ENCODE measurements around the gene NOD1. TPM values are rescaled to one million over a fixed set of nuclear protein-coding genes. Genes with fewer than 3 reads are reported as not detected.
"Not testable (repeated sequence)": the region's sequence is repeated elsewhere in the genome, so short reads cannot be mapped to it uniquely, and the experiment has no call there.

The NOD1 gene
- total RNA-seq, 2 experiments from 2014 or later, result 26.8 to 28.2 TPM

- DNase-seq (no peak), ATAC-seq (ENCODE audit: low read depth) (no peak)
- no peak overlapping the region for H3K27ac Mint-ChIP-seq
- H3K36me3 Mint-ChIP-seq, result peaks cover 2% of the 10 kb centered on the region
- H3K27me3 Mint-ChIP-seq, result no peaks in the 10 kb centered on the region
- H3K9me3 Mint-ChIP-seq, result peaks cover 3% of the 10 kb centered on the region
- no peak overlapping the region for H3K4me3 Mint-ChIP-seq
- H3K4me1 Mint-ChIP-seq, result no peaks in the 10 kb centered on the region
- POLR2A ChIA-PET, result no interaction called here
Measured at GRCh38 chr7:30511973-30512662, 33.5 kb upstream of the NOD1 start.

- Mint-ChIP-seq H3K4me3 (no peak overlapping the region), H3K4me1 (no peaks in the 10 kb centered on the region), H3K9me3 (peaks cover 5% of the 10 kb centered on the region), H3K27me3 (no peaks in the 10 kb centered on the region), H3K27ac (no peak overlapping the region), H3K36me3 (peaks cover 2% of the 10 kb centered on the region)
- DNase-seq, result no peak
- ATAC-seq (ENCODE audit: low read depth), result no peak
- POLR2A ChIA-PET, result no interaction called here
Measured at GRCh38 chr7:30511494-30511893, 32.9 kb upstream of the NOD1 start.

- peaks cover 5% of the 10 kb centered on the region for H3K9me3 Mint-ChIP-seq
- H3K27me3 Mint-ChIP-seq, result no peaks in the 10 kb centered on the region
- H3K27ac Mint-ChIP-seq, result no peak overlapping the region
- POLR2A ChIA-PET, result no interaction called here
- DNase-seq (no peak), ATAC-seq (ENCODE audit: low read depth) (peak; percentile 70)
- peaks cover 2% of the 10 kb centered on the region for H3K36me3 Mint-ChIP-seq
- H3K4me3 Mint-ChIP-seq, result no peak overlapping the region
- H3K4me1 Mint-ChIP-seq, result peaks cover 6% of the 10 kb centered on the region
Measured at GRCh38 chr7:30510124-30511075, 31.8 kb upstream of the NOD1 start.

- POLR2A ChIA-PET; H3K27me3 Mint-ChIP-seq; H3K9me3 Mint-ChIP-seq; DNase-seq; H3K4me1 Mint-ChIP-seq; H3K4me3 Mint-ChIP-seq; H3K36me3 Mint-ChIP-seq; H3K27ac Mint-ChIP-seq; ATAC-seq (ENCODE audit: low read depth): not testable (repeated sequence)
Measured at GRCh38 chr7:30509171-30509857, 30.7 kb upstream of the NOD1 start.

GRCh38 chr7:30507346-30507900 lies 28.8 kb upstream of the NOD1 start:
- H3K4me1 Mint-ChIP-seq, result peaks cover 25% of the 10 kb centered on the region
- H3K9me3 Mint-ChIP-seq; H3K36me3 Mint-ChIP-seq; DNase-seq; ATAC-seq (ENCODE audit: low read depth); H3K27me3 Mint-ChIP-seq; POLR2A ChIA-PET; H3K4me3 Mint-ChIP-seq; H3K27ac Mint-ChIP-seq: not testable (repeated sequence)

- peaks cover 5% of the 10 kb centered on the region for H3K9me3 Mint-ChIP-seq
- H3K27me3 Mint-ChIP-seq, result no peaks in the 10 kb centered on the region
- peak overlapping the region; percentile 92 for H3K4me3 Mint-ChIP-seq
- ATAC-seq (ENCODE audit: low read depth), result no peak
- H3K36me3 Mint-ChIP-seq, result peaks cover 18% of the 10 kb centered on the region
- no peak for DNase-seq
- H3K4me1 Mint-ChIP-seq, result peaks cover 38% of the 10 kb centered on the region
- POLR2A ChIA-PET, result interaction anchor here (1.2 kb wide), 1 partner anchor 27 kb away, joined by 7 read pairs; the partner anchor contains the start of gene NOD1
- peak overlapping the region; percentile 94 for H3K27ac Mint-ChIP-seq
Measured at GRCh38 chr7:30505174-30505697, 26.7 kb upstream of the NOD1 start.

GRCh38 chr7:30504301-30505173 lies 26.0 kb upstream of the NOD1 start, which contains the start of gene GGCT:
Gene GGCT (minus strand): TSS chr7:30504829. CDS start chr7:30504709, 120 bp downstream.
- DNase-seq (peak; percentile 92), ATAC-seq (ENCODE audit: low read depth) (peak; percentile 99)
- peak within 1 kb of the TSS; percentile 92 for H3K4me3 Mint-ChIP-seq
- peaks cover 41% of the 10 kb centered on the region for H3K4me1 Mint-ChIP-seq
- peaks cover 22% of the 10 kb centered on the region for H3K36me3 Mint-ChIP-seq
- H3K27me3 Mint-ChIP-seq, result no peaks in the 10 kb centered on the region
- peak within 1 kb of the TSS; percentile 94 for H3K27ac Mint-ChIP-seq
- POLR2A ChIA-PET, result interaction anchor here (1.2 to 1.6 kb wide), 2 partner anchors 26 kb away, joined by 7 to 8 read pairs; partner anchors contain the start of gene NOD1
- H3K9me3 Mint-ChIP-seq, result peaks cover 5% of the 10 kb centered on the region

GRCh38 chr7:30503274-30504212 lies 25.0 kb upstream of the NOD1 start:
- Mint-ChIP-seq H3K27ac (peak overlapping the region; percentile 94), H3K27me3 (no peaks in the 10 kb centered on the region), H3K9me3 (peaks cover 5% of the 10 kb centered on the region), H3K4me1 (peaks cover 41% of the 10 kb centered on the region), H3K4me3 (peak overlapping the region; percentile 92), H3K36me3 (peaks cover 25% of the 10 kb centered on the region)
- DNase-seq, result no peak
- POLR2A ChIA-PET, result interaction anchor here (0.6 to 1.6 kb wide), 5 partner anchors 13 to 629 kb away, joined by 3 to 8 read pairs (median 5); partner anchors contain the start of gene NOD1
- ATAC-seq (ENCODE audit: low read depth), result no peak

- H3K27ac Mint-ChIP-seq, result no peak overlapping the region
- peaks cover 3% of the 10 kb centered on the region for H3K9me3 Mint-ChIP-seq
- ATAC-seq (ENCODE audit: low read depth) (no peak), DNase-seq (no peak)
- POLR2A ChIA-PET, result interaction anchor here (1.0 kb wide), 1 partner anchor 154 kb away, joined by 5 read pairs; no protein-coding TSS in a partner anchor
- peaks cover 26% of the 10 kb centered on the region for H3K36me3 Mint-ChIP-seq
- peak overlapping the region; percentile 28 for H3K4me3 Mint-ChIP-seq
- H3K4me1 Mint-ChIP-seq, result peaks cover 41% of the 10 kb centered on the region
- no peaks in the 10 kb centered on the region for H3K27me3 Mint-ChIP-seq
Measured at GRCh38 chr7:30502470-30503251, 24.1 kb upstream of the NOD1 start.

- Mint-ChIP-seq H3K9me3 (peaks cover 2% of the 10 kb centered on the region), H3K27me3 (no peaks in the 10 kb centered on the region), H3K27ac (no peak overlapping the region), H3K4me1 (peaks cover 41% of the 10 kb centered on the region), H3K36me3 (peaks cover 35% of the 10 kb centered on the region), H3K4me3 (no peak overlapping the region)
- DNase-seq (no peak), ATAC-seq (ENCODE audit: low read depth) (no peak)
- POLR2A ChIA-PET, result no interaction called here
Measured at GRCh38 chr7:30501264-30501663, 22.7 kb upstream of the NOD1 start.

GRCh38 chr7:30493228-30493627 lies 14.6 kb upstream of the NOD1 start:
- ATAC-seq (ENCODE audit: low read depth) (no peak), DNase-seq (no peak)
- Mint-ChIP-seq H3K9me3 (peaks cover 7% of the 10 kb centered on the region), H3K36me3 (peaks cover 32% of the 10 kb centered on the region), H3K27me3 (peaks cover 17% of the 10 kb centered on the region), H3K27ac (no peak overlapping the region), H3K4me3 (no peak overlapping the region), H3K4me1 (no peaks in the 10 kb centered on the region)
- POLR2A ChIA-PET, result no interaction called here
